Liver (tissue), 9 donors: ENCODE data around the gene HAUS8. TPM values are rescaled to one million over a fixed set of nuclear protein-coding genes. Genes with fewer than 3 reads are reported as not detected.
A peak's percentile ranks its signal among the peaks of the same experiment; 100 is the strongest.

Experiments
- DNase-seq: peaks from one replicate; pipeline ENCODE4 v3.0.0-alpha.2; 2017; ENCODE audit warnings: low spot score
- H3K27ac ChIP-seq, 2 donors: one replicate each; pipeline ENCODE4 v1.7.0; 2013; ENCODE audit warnings: inconsistent platforms in 2 of 2, low read length in 2 of 2, control low read depth in 1 of 2, low read depth in 1 of 2, mild to moderate bottlenecking in 1 of 2
- H3K27me3 ChIP-seq, 4 donors: one replicate each; pipeline versions ENCODE4 v1.6.1 to v1.7.0; 2013; ENCODE audit warnings: low read length in 3 of 4, inconsistent platforms in 1 of 4, mild to moderate bottlenecking in 1 of 4, moderate library complexity in 1 of 4; ENCODE audit not compliant: control insufficient read depth in 4 of 4, insufficient read depth in 4 of 4
- H3K36me3 ChIP-seq, 4 donors: one replicate each; pipeline versions ENCODE4 v1.6.1 to v1.7.0; 2013; ENCODE audit warnings: low read length in 3 of 4, mild to moderate bottlenecking in 3 of 4, low read depth in 1 of 4, moderate library complexity in 1 of 4; ENCODE audit not compliant: control insufficient read depth in 4 of 4, insufficient read depth in 3 of 4
- H3K4me1 ChIP-seq, 4 donors: one replicate each; pipeline versions ENCODE4 v1.6.1 to v1.7.0; 2013; ENCODE audit warnings: low read length in 3 of 4, mild to moderate bottlenecking in 3 of 4, moderate library complexity in 1 of 4; ENCODE audit not compliant: control insufficient read depth in 4 of 4, insufficient read depth in 4 of 4
- H3K4me3 ChIP-seq, 3 donors: one replicate each; pipeline versions ENCODE4 v1.6.1 to v1.7.0; 2013; ENCODE audit warnings: low read length in 3 of 3, control low read depth in 1 of 3, low read depth in 1 of 3, mild to moderate bottlenecking in 1 of 3
- H3K9ac ChIP-seq, 2 donors: one replicate each; pipeline ENCODE4 v1.7.0; 2013; ENCODE audit warnings: low read length in 2 of 2, mild to moderate bottlenecking in 2 of 2, moderate library complexity in 2 of 2, control low read depth in 1 of 2, low read depth in 1 of 2
- H3K9me3 ChIP-seq, 4 donors: one replicate each; pipeline versions ENCODE4 v1.6.1 to v1.7.0; 2013; ENCODE audit warnings: low read length in 3 of 4; ENCODE audit not compliant: control insufficient read depth in 4 of 4
- EGR1 ChIP-seq, 2 donors: IDR thresholded peaks; 2 replicates each; pipeline ENCODE4 v1.6.1; 2016 to 2018; ENCODE audit warnings: antibody characterized with exemption in 2 of 2, low read depth in 2 of 2
- FOXA1 ChIP-seq: IDR thresholded peaks from 2 replicates; pipeline ENCODE4 v1.6.1; 2016; ENCODE audit warnings: antibody characterized with exemption
- FOXA2 ChIP-seq: IDR thresholded peaks from 2 replicates; pipeline ENCODE4 v1.6.1; 2016; ENCODE audit warnings: antibody characterized with exemption
- GABPA ChIP-seq, 2 donors: IDR thresholded peaks in 1 of 2; conservative IDR thresholded peaks in 1 of 2; 2 replicates each; pipeline ENCODE4 v1.6.1; 2016; ENCODE audit warnings: antibody characterized with exemption in 2 of 2, mild to moderate bottlenecking in 1 of 2, moderate library complexity in 1 of 2
- HNF4A ChIP-seq, 2 donors: conservative IDR thresholded peaks; 2 replicates each; pipeline ENCODE4 v1.6.1; 2016; ENCODE audit warnings: antibody characterized with exemption in 2 of 2, mild to moderate bottlenecking in 2 of 2
- HNF4G ChIP-seq: IDR thresholded peaks from 2 replicates; pipeline ENCODE4 v1.6.1; 2016; ENCODE audit warnings: antibody characterized with exemption
- JUND ChIP-seq, 2 donors: IDR thresholded peaks; 2 replicates each; pipeline ENCODE4 v1.6.1; 2016; ENCODE audit warnings: antibody characterized with exemption in 2 of 2
- NR2F2 ChIP-seq: IDR thresholded peaks from 2 replicates; pipeline ENCODE4 v1.6.1; 2016; ENCODE audit warnings: antibody characterized with exemption
- RAD21 ChIP-seq, 2 donors: IDR thresholded peaks; 2 replicates each; pipeline ENCODE4 v1.6.1; 2016; ENCODE audit warnings: antibody characterized with exemption in 2 of 2, mild to moderate bottlenecking in 2 of 2
- RXRA ChIP-seq, 2 donors: IDR thresholded peaks; 2 replicates each; pipeline ENCODE4 v1.6.1; 2017 to 2018; ENCODE audit warnings: antibody characterized with exemption in 2 of 2, mild to moderate bottlenecking in 1 of 2
- SP1 ChIP-seq: IDR thresholded peaks from 2 replicates; pipeline ENCODE4 v1.6.1; 2018; ENCODE audit warnings: antibody characterized with exemption, mild to moderate bottlenecking
- TAF1 ChIP-seq: conservative IDR thresholded peaks from 2 replicates; pipeline ENCODE4 v1.6.1; 2016; ENCODE audit warnings: antibody characterized with exemption, mild to moderate bottlenecking
- YY1 ChIP-seq: IDR thresholded peaks from 2 replicates; pipeline ENCODE4 v1.6.1; 2016; ENCODE audit warnings: antibody characterized with exemption, mild to moderate bottlenecking
- WGBS: extraction: QIAGEN DNeasy Blood & Tissue Kit; methylation state at CpG from one replicate; pipeline ENCODE4 v1.1.7; 2013; 5-methylcytosine and 5-hydroxymethylcytosine counted together
- polyA plus RNA-seq, 2 donors: library from polyadenylated mRNA; stranded (reverse) in 1 of 2; unstranded in 1 of 2; fragments of 200-250 nt in 1 of 2; fragments of >200 nt in 1 of 2; fragmentation: Nextera tagmentation in 1 of 2; extraction: Ambion mirVana in 1 of 2; gene quantifications; one replicate each; pipeline versions ENCODE4 v1.2.1 to v1.2.3, GENCODE V29; 2013 to 2015
- total RNA-seq, 2 donors: library from RNA; depleted of rRNA; stranded (reverse); fragments of >200 nt; gene quantifications; one replicate each; pipeline ENCODE4 v1.2.3, GENCODE V29; 2014
- TF ChIP-seq, protein P1 (sequence below): fragments of 150-350 bp; IDR thresholded peaks from 2 replicates; pipeline ENCODE4 v1.5.1; 2017; ENCODE audit warnings: improper control_type of control experiment, low read depth, low read length; ENCODE audit not compliant: missing input control
- TF ChIP-seq, protein P2 (sequence below): IDR thresholded peaks from 2 replicates; pipeline ENCODE4 v1.6.1; 2016; ENCODE audit warnings: antibody characterized with exemption, mild to moderate bottlenecking
- TF ChIP-seq, protein P3 (sequence below): IDR thresholded peaks from 2 replicates; pipeline ENCODE4 v1.6.1; 2016; ENCODE audit warnings: antibody characterized with exemption
- TF ChIP-seq, protein P4 (sequence below): IDR thresholded peaks from 2 replicates; pipeline ENCODE4 v1.6.1; 2016; ENCODE audit warnings: antibody characterized with exemption
- donor health status: healthy.
- donor health status: healthy.
- donor health status: healthy.
- donor health status: healthy.
- donor health status: healthy.

Gene HAUS8
- total and polyA plus RNA-seq, 4 donors: 3.3 to 5.7 (median 3.8) TPM

DNA sequence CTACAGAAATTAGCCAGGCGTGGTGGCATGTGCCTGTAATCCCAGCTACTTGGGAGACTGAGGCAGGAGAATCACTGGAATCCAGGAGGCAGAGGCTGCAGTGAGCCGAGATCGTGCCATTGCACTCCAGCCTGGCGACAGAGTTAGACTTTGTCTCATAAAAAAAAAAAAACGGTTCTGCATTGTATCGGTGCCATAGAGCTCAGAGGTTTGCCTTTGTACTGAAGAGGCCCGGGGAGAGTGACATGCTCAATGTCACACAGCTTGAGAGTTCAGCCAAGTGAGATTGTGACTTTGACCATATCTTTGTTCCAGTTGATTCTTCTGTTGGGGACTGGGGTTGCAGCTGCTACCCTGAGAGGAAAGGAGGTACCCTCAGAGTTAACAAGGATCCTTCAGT lies 4.3 kb downstream of the HAUS8 start:
- Histone ChIP-seq H3K27ac (no peak overlapping the region), H3K9ac (no peak overlapping the region), H3K4me1 (peaks cover 2 to 17% (median 13%) of the 10 kb centered on the region in 4 donors), H3K4me3 (no peak overlapping the region), H3K27me3 (no peaks in the 10 kb centered on the region), H3K9me3 (no peaks in the 10 kb centered on the region), H3K36me3 (peaks cover 0 to 7% (median 3%) of the 10 kb centered on the region in 4 donors)
- TF ChIP-seq RAD21 (IDR thresholded peaks at IDR 0.05) (peak in 1 of 2 donors; percentile 42), RXRA (IDR thresholded peaks at IDR 0.05) (peak; percentile 48 to 53), HNF4A (conservative IDR thresholded peaks at IDR 0.05) (peak; percentile 68 to 80), JUND (IDR thresholded peaks at IDR 0.05) (no peak), FOXA1 (no peak), NR2F2 (no peak), SP1 (peak; percentile 63), TAF1 (no peak), YY1 (no peak), GABPA (IDR thresholded peaks at IDR 0.05 in 1 of 2, conservative IDR thresholded peaks at IDR 0.05 in 1 of 2) (no peak), EGR1 (IDR thresholded peaks at IDR 0.05; ENCODE audit: low read depth in 2 of 2) (no peak), HNF4G (peak; percentile 25), FOXA2 (no peak)
- TF ChIP-seq, protein P1, sequence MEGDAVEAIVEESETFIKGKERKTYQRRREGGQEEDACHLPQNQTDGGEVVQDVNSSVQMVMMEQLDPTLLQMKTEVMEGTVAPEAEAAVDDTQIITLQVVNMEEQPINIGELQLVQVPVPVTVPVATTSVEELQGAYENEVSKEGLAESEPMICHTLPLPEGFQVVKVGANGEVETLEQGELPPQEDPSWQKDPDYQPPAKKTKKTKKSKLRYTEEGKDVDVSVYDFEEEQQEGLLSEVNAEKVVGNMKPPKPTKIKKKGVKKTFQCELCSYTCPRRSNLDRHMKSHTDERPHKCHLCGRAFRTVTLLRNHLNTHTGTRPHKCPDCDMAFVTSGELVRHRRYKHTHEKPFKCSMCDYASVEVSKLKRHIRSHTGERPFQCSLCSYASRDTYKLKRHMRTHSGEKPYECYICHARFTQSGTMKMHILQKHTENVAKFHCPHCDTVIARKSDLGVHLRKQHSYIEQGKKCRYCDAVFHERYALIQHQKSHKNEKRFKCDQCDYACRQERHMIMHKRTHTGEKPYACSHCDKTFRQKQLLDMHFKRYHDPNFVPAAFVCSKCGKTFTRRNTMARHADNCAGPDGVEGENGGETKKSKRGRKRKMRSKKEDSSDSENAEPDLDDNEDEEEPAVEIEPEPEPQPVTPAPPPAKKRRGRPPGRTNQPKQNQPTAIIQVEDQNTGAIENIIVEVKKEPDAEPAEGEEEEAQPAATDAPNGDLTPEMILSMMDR: no peak
- TF ChIP-seq, protein P2, sequence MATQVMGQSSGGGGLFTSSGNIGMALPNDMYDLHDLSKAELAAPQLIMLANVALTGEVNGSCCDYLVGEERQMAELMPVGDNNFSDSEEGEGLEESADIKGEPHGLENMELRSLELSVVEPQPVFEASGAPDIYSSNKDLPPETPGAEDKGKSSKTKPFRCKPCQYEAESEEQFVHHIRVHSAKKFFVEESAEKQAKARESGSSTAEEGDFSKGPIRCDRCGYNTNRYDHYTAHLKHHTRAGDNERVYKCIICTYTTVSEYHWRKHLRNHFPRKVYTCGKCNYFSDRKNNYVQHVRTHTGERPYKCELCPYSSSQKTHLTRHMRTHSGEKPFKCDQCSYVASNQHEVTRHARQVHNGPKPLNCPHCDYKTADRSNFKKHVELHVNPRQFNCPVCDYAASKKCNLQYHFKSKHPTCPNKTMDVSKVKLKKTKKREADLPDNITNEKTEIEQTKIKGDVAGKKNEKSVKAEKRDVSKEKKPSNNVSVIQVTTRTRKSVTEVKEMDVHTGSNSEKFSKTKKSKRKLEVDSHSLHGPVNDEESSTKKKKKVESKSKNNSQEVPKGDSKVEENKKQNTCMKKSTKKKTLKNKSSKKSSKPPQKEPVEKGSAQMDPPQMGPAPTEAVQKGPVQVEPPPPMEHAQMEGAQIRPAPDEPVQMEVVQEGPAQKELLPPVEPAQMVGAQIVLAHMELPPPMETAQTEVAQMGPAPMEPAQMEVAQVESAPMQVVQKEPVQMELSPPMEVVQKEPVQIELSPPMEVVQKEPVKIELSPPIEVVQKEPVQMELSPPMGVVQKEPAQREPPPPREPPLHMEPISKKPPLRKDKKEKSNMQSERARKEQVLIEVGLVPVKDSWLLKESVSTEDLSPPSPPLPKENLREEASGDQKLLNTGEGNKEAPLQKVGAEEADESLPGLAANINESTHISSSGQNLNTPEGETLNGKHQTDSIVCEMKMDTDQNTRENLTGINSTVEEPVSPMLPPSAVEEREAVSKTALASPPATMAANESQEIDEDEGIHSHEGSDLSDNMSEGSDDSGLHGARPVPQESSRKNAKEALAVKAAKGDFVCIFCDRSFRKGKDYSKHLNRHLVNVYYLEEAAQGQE: no peak
- TF ChIP-seq, protein P3, sequence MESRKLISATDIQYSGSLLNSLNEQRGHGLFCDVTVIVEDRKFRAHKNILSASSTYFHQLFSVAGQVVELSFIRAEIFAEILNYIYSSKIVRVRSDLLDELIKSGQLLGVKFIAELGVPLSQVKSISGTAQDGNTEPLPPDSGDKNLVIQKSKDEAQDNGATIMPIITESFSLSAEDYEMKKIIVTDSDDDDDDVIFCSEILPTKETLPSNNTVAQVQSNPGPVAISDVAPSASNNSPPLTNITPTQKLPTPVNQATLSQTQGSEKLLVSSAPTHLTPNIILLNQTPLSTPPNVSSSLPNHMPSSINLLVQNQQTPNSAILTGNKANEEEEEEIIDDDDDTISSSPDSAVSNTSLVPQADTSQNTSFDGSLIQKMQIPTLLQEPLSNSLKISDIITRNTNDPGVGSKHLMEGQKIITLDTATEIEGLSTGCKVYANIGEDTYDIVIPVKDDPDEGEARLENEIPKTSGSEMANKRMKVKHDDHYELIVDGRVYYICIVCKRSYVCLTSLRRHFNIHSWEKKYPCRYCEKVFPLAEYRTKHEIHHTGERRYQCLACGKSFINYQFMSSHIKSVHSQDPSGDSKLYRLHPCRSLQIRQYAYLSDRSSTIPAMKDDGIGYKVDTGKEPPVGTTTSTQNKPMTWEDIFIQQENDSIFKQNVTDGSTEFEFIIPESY: no peak
- TF ChIP-seq, protein P4, sequence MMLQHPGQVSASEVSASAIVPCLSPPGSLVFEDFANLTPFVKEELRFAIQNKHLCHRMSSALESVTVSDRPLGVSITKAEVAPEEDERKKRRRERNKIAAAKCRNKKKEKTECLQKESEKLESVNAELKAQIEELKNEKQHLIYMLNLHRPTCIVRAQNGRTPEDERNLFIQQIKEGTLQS: no peak
- DNase-seq: no peak
- 57% methylated on average over 7 of the region's 7 CpGs for WGBS

DNA sequence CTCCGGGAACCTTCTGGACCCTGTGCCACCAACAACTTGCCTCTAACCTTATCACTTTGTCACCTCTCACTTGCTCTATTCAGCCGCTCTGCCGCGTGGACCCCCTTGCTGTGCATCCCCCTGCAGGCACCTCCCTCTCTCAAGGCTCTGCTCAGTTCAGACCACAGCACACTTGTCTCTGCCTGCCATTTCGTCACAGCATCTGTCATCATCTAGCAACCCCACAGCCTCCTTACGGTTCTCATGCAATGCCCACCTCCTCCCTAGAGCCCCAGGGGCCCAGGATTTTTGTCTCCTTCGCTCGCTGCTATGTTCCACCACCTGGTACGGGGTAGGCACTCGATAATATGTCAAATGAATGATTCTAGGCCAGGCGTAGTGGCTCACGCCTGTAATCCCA lies 4.8 kb downstream of the HAUS8 start:
- H3K27me3 ChIP-seq: no peaks in the 10 kb centered on the region
- H3K4me3 ChIP-seq: no peak overlapping the region
- H3K36me3 ChIP-seq: peaks cover 0 to 7% (median 3%) of the 10 kb centered on the region in 4 donors
- peaks cover 2 to 17% (median 13%) of the 10 kb centered on the region in 4 donors for H3K4me1 ChIP-seq
- H3K9me3 ChIP-seq: no peaks in the 10 kb centered on the region
- DNase-seq: no peak
- no peak overlapping the region for H3K9ac ChIP-seq
- no peak overlapping the region for H3K27ac ChIP-seq
- TF ChIP-seq RAD21 (IDR thresholded peaks at IDR 0.05) (no peak), RXRA (IDR thresholded peaks at IDR 0.05) (no peak), HNF4G (no peak), FOXA1 (no peak), JUND (IDR thresholded peaks at IDR 0.05) (no peak)
- TF ChIP-seq, protein P3: no peak
- WGBS: 96% methylated on average over 12 of the region's 12 CpGs
